K562 (cell line): Measurements from ENCODE around the gene ST6GALNAC5. TPM values are rescaled to one million over a fixed set of nuclear protein-coding genes. Genes with fewer than 3 reads are reported as not detected.

Experiments
- ATAC-seq: fragments of 200-7000 bp; cut with Tn5 transposase; 3 replicates; pipeline ENCODE4 v1.9.1; 2020; ENCODE audit warnings: moderate library complexity
- BruUV-seq: library from RNA; stranded (reverse); fragments of 400-500 nt; replicated peaks from 2 replicates; lab custom pipeline; 2021; lab: Mats Ljungman, UMichigan
- CTCF ChIA-PET: fragments of 300-600 bp; formaldehyde crosslinking; extraction: SDS; loops from one replicate; lab custom pipeline; 2021; ENCODE audit warnings: low intra/inter-chr PET ratio; lab: Yijun Ruan, JAX
- POLR2A ChIA-PET: fragments of 300-600, 350-650 bp; sonication (Branson Sonifier 250); formaldehyde crosslinking; extraction: SDS; loops from one replicate; lab custom pipeline; 2021; ENCODE audit warnings: antibody characterized with exemption, inconsistent platforms; lab: Yijun Ruan, JAX
- DNase-seq, 4 experiments: peaks; one replicate each; pipeline versions ENCODE4 v3.0.0 to v3.0.0-alpha.2; 2011 to 2018; ENCODE audit warnings: low spot score in 3 of 4, mixed read lengths in 3 of 4; ENCODE audit errors: extremely low read depth in 1 of 4
- FAIRE-seq: peaks from 2 replicates; lab custom pipeline; 2011; peaks lifted over from hg19 to GRCh38; lab: Jason Lieb, UNC
- H2AFZ ChIP-seq: 2 replicates; pipeline ENCODE4 v1.6.0; 2011; ENCODE audit warnings: low read depth, low read length, control low read depth, inconsistent platforms
- H3K27ac ChIP-seq: fragments of 200-600 bp; 3 replicates; pipeline ENCODE4 v1.8.0; 2011; ENCODE audit warnings: low read depth, mild to moderate bottlenecking, control low read depth, inconsistent platforms, low read length, moderate library complexity, mixed read lengths; ENCODE audit errors: extremely low read depth
- H3K27me3 ChIP-seq, 2 experiments: fragments of 300-600 bp in 1 of 2; 2 replicates in 1 of 2; 3 replicates in 1 of 2; pipeline versions ENCODE4 v1.6.0 to v1.8.0; 2011; ENCODE audit warnings: inconsistent platforms in 2 of 2, low read length in 2 of 2, mild to moderate bottlenecking in 1 of 2, mixed read lengths in 1 of 2, moderate library complexity in 1 of 2; ENCODE audit not compliant: control insufficient read depth in 2 of 2, insufficient read depth in 2 of 2
- H3K36me3 ChIP-seq: fragments of 300-600 bp; 3 replicates; pipeline ENCODE4 v1.8.0; 2011; ENCODE audit warnings: mild to moderate bottlenecking, low read length, inconsistent platforms; ENCODE audit not compliant: control insufficient read depth, insufficient read depth
- H3K4me1 ChIP-seq, 2 experiments: fragments of 200-600 bp in 1 of 2; replicated peaks in 1 of 2; 2 replicates in 1 of 2; 3 replicates in 1 of 2; pipeline versions ENCODE4 v1.5.1 to v1.8.0; 2011; ENCODE audit warnings: inconsistent platforms in 2 of 2, low read length in 2 of 2, mild to moderate bottlenecking in 1 of 2, mixed read lengths in 1 of 2, moderate library complexity in 1 of 2; ENCODE audit not compliant: control insufficient read depth in 2 of 2, insufficient read depth in 2 of 2
- H3K4me2 ChIP-seq: 2 replicates; pipeline ENCODE4 v1.6.1; 2011; ENCODE audit warnings: low read length, control low read depth, inconsistent platforms, mixed read lengths; ENCODE audit not compliant: insufficient read depth
- H3K4me3 ChIP-seq: fragments of 200-600 bp; sonication (generic), shearing (Covaris generic); 2 replicates; pipeline ENCODE4 v1.5.1; 2016; ENCODE audit warnings: control low read depth, inconsistent platforms
- H3K79me2 ChIP-seq: fragments of 200-600 bp; 3 replicates; pipeline ENCODE4 v1.8.0; 2011; ENCODE audit warnings: low read length, inconsistent platforms; ENCODE audit not compliant: control insufficient read depth, insufficient read depth
- H3K9ac ChIP-seq, 2 experiments: 2 replicates each; pipeline versions ENCODE4 v1.6.0 to v1.6.1; 2011; ENCODE audit warnings: low read depth in 2 of 2, low read length in 2 of 2, control low read depth in 1 of 2, inconsistent platforms in 1 of 2, mild to moderate bottlenecking in 1 of 2, mixed read lengths in 1 of 2; ENCODE audit not compliant: insufficient read depth in 1 of 2
- H3K9me1 ChIP-seq: one replicate; pipeline ENCODE4 v1.6.0; 2011; ENCODE audit warnings: inconsistent platforms, mild to moderate bottlenecking, low read length, moderate library complexity; ENCODE audit not compliant: control insufficient read depth, insufficient read depth
- H3K9me3 ChIP-seq: replicated peaks from 2 replicates; pipeline ENCODE4 v1.5.1; 2011; ENCODE audit warnings: low read depth, low read length, inconsistent platforms; ENCODE audit not compliant: control insufficient read depth, insufficient read depth
- H4K20me1 ChIP-seq: replicated peaks from 2 replicates; pipeline ENCODE4 v1.6.1; 2011; ENCODE audit warnings: low read length, inconsistent platforms, mixed read lengths; ENCODE audit not compliant: control insufficient read depth, insufficient read depth
- E2F4 ChIP-seq: sonication (generic); formaldehyde crosslinking; IDR thresholded peaks from 2 replicates; pipeline ENCODE4 v1.8.0; 2022; ENCODE audit warnings: mild to moderate bottlenecking, low read depth, missing genetic modification reagents
- ETV6 ChIP-seq, 3 experiments: fragments of 150-350 bp in 1 of 3; sonication (generic) in 1 of 3; formaldehyde crosslinking in 1 of 3; IDR thresholded peaks; 2 replicates each; pipeline versions ENCODE4 v1.6.1 to v1.8.0; 2014 to 2022; ENCODE audit warnings: borderline replicate concordance in 2 of 3, low read depth in 2 of 3, antibody characterized with exemption in 1 of 3, low read length in 1 of 3, mild to moderate bottlenecking in 1 of 3, missing genetic modification reagents in 1 of 3
- USF1 ChIP-seq: sonication (generic); formaldehyde crosslinking; IDR thresholded peaks from 2 replicates; pipeline ENCODE4 v1.9.0; 2022; ENCODE audit warnings: mild to moderate bottlenecking, missing genetic modification reagents
- whole genome bisulfite sequencing: fragments of 100-300 bp; shearing (Covaris generic); methylation state at CpG from one replicate; pipeline ENCODE4 v1.1.6; 2016; ENCODE audit warnings: low coverage, mixed read lengths; ENCODE audit not compliant: insufficient coverage; ENCODE audit errors: missing lambda C conversion rate; 5-methylcytosine and 5-hydroxymethylcytosine counted together
- in situ Hi-C: fragments of 300-500 bp; cut with MboI; formaldehyde crosslinking; loops from 4 replicates; pipeline ENCODE4 v1.15.0; 2018; ENCODE audit warnings: inconsistent platforms, mixed read lengths
- intact Hi-C: fragments of 100-400 bp; cut with micrococcal nuclease; formaldehyde crosslinking; loops from 2 replicates; pipeline ENCODE4 v1.14.2; 2022
- polyA plus RNA-seq, 8 experiments: library from polyadenylated mRNA; depleted of rRNA in 4 of 8; stranded (reverse) in 5 of 8; unstranded in 3 of 8; fragments of >200 nt; fragmentation: Nextera tagmentation in 2 of 8; fragmentation: Illumina TruSeq in 1 of 8; extraction: Ambion mirVana in 2 of 8; extraction: Trizol in 1 of 8; gene quantifications; 2 replicates each; pipeline versions ENCODE4 v1.2.1 to v1.2.3, GENCODE V29; 2011 to 2014; ENCODE audit warnings: inconsistent platforms in 1 of 8, missing spikeins in 1 of 8
- total RNA-seq, 7 experiments: library from RNA; depleted of rRNA in 6 of 7; stranded (reverse); fragments of >200 nt in 6 of 7; fragmentation: Illumina TruSeq in 2 of 7; extraction: Trizol in 2 of 7; gene quantifications; 2 replicates each; pipeline versions ENCODE4 v1.2.1 to v1.2.3, GENCODE V29; 2011 to 2021; ENCODE audit warnings: low replicate concordance in 1 of 7

The ST6GALNAC5 gene
- total and polyA plus RNA-seq, 9 of the 15 experiments (the other 6 are each of a cell fraction or from before 2014, with no cell fraction given), result 0.04 to 0.14 TPM; not detected in 7

- Histone ChIP-seq H3K79me2 (no peaks in the 10 kb centered on the region), H3K27me3 (no peaks in the 10 kb centered on the region), H3K4me2 (no peak overlapping the region), H3K36me3 (no peaks in the 10 kb centered on the region), H3K9ac (no peak overlapping the region), H3K4me1 (no peaks in the 10 kb centered on the region), H3K9me3 (no peaks in the 10 kb centered on the region), H3K9me1 (no peaks in the 10 kb centered on the region), H3K27ac (no peak overlapping the region), H4K20me1 (no peaks in the 10 kb centered on the region), H3K4me3 (no peak overlapping the region), H2AFZ (no peak overlapping the region)
- FAIRE-seq (no peak), ATAC-seq (no peak), DNase-seq (no peak)
- POLR2A ChIA-PET, result no interaction called here
- intact Hi-C loops, result no loop called here
- BruUV-seq, result no TSS peak
- in situ Hi-C loops, result no loop called here
- TF ChIP-seq ETV6 (IDR thresholded peaks at IDR 0.05; ENCODE audit: borderline replicate concordance in 1 of 2, low read depth in 2 of 2, low read length in 1 of 2), result no peak
- no peak for TF ChIP-seq ETV6 (CRISPR knock-in tag; IDR thresholded peaks at IDR 0.05; ENCODE audit: borderline replicate concordance)
- no peak for TF ChIP-seq USF1 (CRISPR knock-in tag)
- TF ChIP-seq E2F4, result no peak
- CTCF ChIA-PET, result no interaction called here
- WGBS, result 0% methylated on average over 1 of the region's 1 CpG
These were observed 42.0 kb downstream of the ST6GALNAC5 start for GRCh38 chr1:76909311-76909710.
